Vagina (tissue), 2 donors: Measurements from ENCODE around the gene OR6C74. TPM values are rescaled to one million over a fixed set of nuclear protein-coding genes. Genes with fewer than 3 reads are reported as not detected.

Experiments
- DNase-seq, 2 donors: peaks; one replicate each; pipeline ENCODE4 v3.0.0-alpha.2; 2017; ENCODE audit errors: extremely low spot score in 2 of 2
- H3K27ac ChIP-seq: fragments of 200-600 bp; sonication (generic); one replicate; pipeline ENCODE4 v1.5.1; 2019
- H3K27me3 ChIP-seq: fragments of 200-600 bp; sonication (generic); one replicate; pipeline ENCODE4 v1.5.1; 2019
- H3K36me3 ChIP-seq, 2 donors: fragments of 200-600 bp; sonication (generic); one replicate each; pipeline ENCODE4 v1.5.1; 2017 to 2019
- H3K4me1 ChIP-seq: fragments of 200-600 bp; sonication (generic); one replicate; pipeline ENCODE4 v1.5.1; 2019
- H3K4me3 ChIP-seq, 2 donors: fragments of 200-600 bp; sonication (generic); 1 replicate in 1 of 2; 2 replicates in 1 of 2; pipeline ENCODE4 v1.5.1; 2016 to 2019
- H3K9me3 ChIP-seq: fragments of 200-600 bp; sonication (generic); one replicate; pipeline ENCODE4 v1.5.1; 2019
- CTCF ChIP-seq, 3 experiments: fragments of 450-650 bp in 2 of 3; fragments of 200-600 bp in 1 of 3; sonication (generic) in 1 of 3; IDR thresholded peaks; one replicate each; pipeline ENCODE4 v1.5.1; 2017 to 2019; ENCODE audit warnings: antibody characterized with exemption in 3 of 3, mild to moderate bottlenecking in 2 of 3, moderate library complexity in 2 of 3
- POLR2A ChIP-seq, 2 donors: fragments of 450-650 bp; IDR thresholded peaks; one replicate each; pipeline ENCODE4 v1.6.1; 2017; ENCODE audit warnings: antibody characterized with exemption in 2 of 2, mild to moderate bottlenecking in 2 of 2, moderate library complexity in 2 of 2
- POLR2AphosphoS5 ChIP-seq, 2 donors: sonication (generic); formaldehyde crosslinking; IDR thresholded peaks; one replicate each; pipeline ENCODE4 v1.9.0; 2017; ENCODE audit warnings: antibody characterized with exemption in 2 of 2, mild to moderate bottlenecking in 2 of 2, low read depth in 1 of 2; ENCODE audit not compliant: insufficient read depth in 1 of 2
- intact Hi-C: fragments of 100-400 bp; cut with DNase I; formaldehyde crosslinking; loops from one replicate; pipeline ENCODE4 v1.15.1; 2023
- total RNA-seq: library from RNA; depleted of rRNA; stranded (reverse); fragments of >200 nt; gene quantifications from one replicate; pipeline ENCODE4 v1.2.3, GENCODE V29; 2016

Gene OR6C74
- not detected for total RNA-seq

- no peaks in the 10 kb centered on the region for H3K9me3 ChIP-seq
- no peak within 1 kb of the TSS for H3K4me3 ChIP-seq
- H3K27me3 ChIP-seq, result no peaks in the 10 kb centered on the region
- intact Hi-C loops, result no loop called here
- H3K4me1 ChIP-seq, result no peaks in the 10 kb centered on the region
- DNase-seq, result no peak
- TF ChIP-seq POLR2A (IDR thresholded peaks at IDR 0.05) (no peak), POLR2AphosphoS5 (IDR thresholded peaks at IDR 0.05; ENCODE audit: insufficient read depth in 1 of 2, low read depth in 1 of 2) (no peak), CTCF (IDR thresholded peaks at IDR 0.05) (no peak)
- H3K27ac ChIP-seq, result no peak within 1 kb of the TSS
- H3K36me3 ChIP-seq, result no peaks in the 10 kb centered on the region
Observed at GRCh38 chr12:55244309-55244708, at the start of gene OR6C74. Gene OR6C74, plus strand, starts transcription at chr12:55244609. Its CDS starts 2,679 bp downstream, at chr12:55247288.

GRCh38 chr12:55220725-55221124 is 23.7 kb upstream of the OR6C74 start, which contains the start of gene OR10A7:
Gene OR10A7, plus strand, starts transcription at chr12:55221025. Its CDS starts 0 bp downstream, at chr12:55221025.
- Histone ChIP-seq H3K9me3 (no peaks in the 10 kb centered on the region), H3K4me1 (no peaks in the 10 kb centered on the region), H3K27me3 (no peaks in the 10 kb centered on the region), H3K27ac (no peak within 1 kb of the TSS), H3K4me3 (no peak within 1 kb of the TSS), H3K36me3 (no peaks in the 10 kb centered on the region)
- intact Hi-C loops, result no loop called here
- no peak for DNase-seq
- TF ChIP-seq CTCF (IDR thresholded peaks at IDR 0.05) (no peak), POLR2AphosphoS5 (IDR thresholded peaks at IDR 0.05; ENCODE audit: insufficient read depth in 1 of 2, low read depth in 1 of 2) (no peak), POLR2A (IDR thresholded peaks at IDR 0.05) (no peak)

- DNase-seq, result no peak
- Histone ChIP-seq H3K27me3 (no peaks in the 10 kb centered on the region), H3K4me1 (no peaks in the 10 kb centered on the region), H3K36me3 (no peaks in the 10 kb centered on the region), H3K27ac (no peak overlapping the region), H3K4me3 (no peak overlapping the region), H3K9me3 (no peaks in the 10 kb centered on the region)
- no peak for TF ChIP-seq CTCF (IDR thresholded peaks at IDR 0.05)
- no peak for TF ChIP-seq POLR2A (IDR thresholded peaks at IDR 0.05)
- no peak for TF ChIP-seq POLR2AphosphoS5 (IDR thresholded peaks at IDR 0.05; ENCODE audit: insufficient read depth in 1 of 2, low read depth in 1 of 2)
- intact Hi-C loops, result no loop called here
Observed at GRCh38 chr12:55226523-55226922, 17.9 kb upstream of the OR6C74 start.

GRCh38 chr12:55227643-55228042 is 16.8 kb upstream of the OR6C74 start:
- H3K27ac ChIP-seq, result no peak overlapping the region
- no peaks in the 10 kb centered on the region for H3K9me3 ChIP-seq
- no peaks in the 10 kb centered on the region for H3K4me1 ChIP-seq
- no peaks in the 10 kb centered on the region for H3K36me3 ChIP-seq
- no peak for DNase-seq
- H3K27me3 ChIP-seq, result no peaks in the 10 kb centered on the region
- TF ChIP-seq POLR2AphosphoS5 (IDR thresholded peaks at IDR 0.05; ENCODE audit: insufficient read depth in 1 of 2, low read depth in 1 of 2), result no peak
- no peak for TF ChIP-seq POLR2A (IDR thresholded peaks at IDR 0.05)
- intact Hi-C loops, result no loop called here
- H3K4me3 ChIP-seq, result no peak overlapping the region

- H3K9me3 ChIP-seq, result no peaks in the 10 kb centered on the region
- H3K36me3 ChIP-seq, result no peaks in the 10 kb centered on the region
- TF ChIP-seq CTCF (IDR thresholded peaks at IDR 0.05), result no peak
- no peak for TF ChIP-seq POLR2AphosphoS5 (IDR thresholded peaks at IDR 0.05; ENCODE audit: insufficient read depth in 1 of 2, low read depth in 1 of 2)
- no peak for TF ChIP-seq POLR2A (IDR thresholded peaks at IDR 0.05)
- DNase-seq, result no peak
- H3K27me3 ChIP-seq, result no peaks in the 10 kb centered on the region
- intact Hi-C loops, result no loop called here
- H3K4me1 ChIP-seq, result no peaks in the 10 kb centered on the region
- H3K27ac ChIP-seq, result no peak overlapping the region
- H3K4me3 ChIP-seq, result no peak overlapping the region
Observed at GRCh38 chr12:55246159-55246558, 1.8 kb downstream of the OR6C74 start.
